HG02938 (cell line): ENCODE data around the gene C7orf25.
A peak's percentile ranks its signal among the peaks of the same experiment; 100 is the strongest.

ENCODE experiments used
- ATAC-seq: cut with Tn5 transposase; IDR thresholded peaks from one replicate; pipeline ENCODE4 v1.9.1; 2021; ENCODE audit warnings: mild to moderate bottlenecking, moderate library complexity; ENCODE audit not compliant: unreplicated experiment

C7orf25 gene

GRCh38 chr7:42911454-42912447 lies at the start of gene C7orf25:
TSS of gene C7orf25 (minus strand) at chr7:42912070. CDS start at chr7:42910900, 1,170 bp downstream.
- ATAC-seq = peak; percentile 82

GRCh38 chr7:42961170-42961569 lies 49.3 kb upstream of the C7orf25 start:
- ATAC-seq = no peak

GRCh38 chr7:42960762-42961161 lies 48.9 kb upstream of the C7orf25 start:
- no peak for ATAC-seq

DNA sequence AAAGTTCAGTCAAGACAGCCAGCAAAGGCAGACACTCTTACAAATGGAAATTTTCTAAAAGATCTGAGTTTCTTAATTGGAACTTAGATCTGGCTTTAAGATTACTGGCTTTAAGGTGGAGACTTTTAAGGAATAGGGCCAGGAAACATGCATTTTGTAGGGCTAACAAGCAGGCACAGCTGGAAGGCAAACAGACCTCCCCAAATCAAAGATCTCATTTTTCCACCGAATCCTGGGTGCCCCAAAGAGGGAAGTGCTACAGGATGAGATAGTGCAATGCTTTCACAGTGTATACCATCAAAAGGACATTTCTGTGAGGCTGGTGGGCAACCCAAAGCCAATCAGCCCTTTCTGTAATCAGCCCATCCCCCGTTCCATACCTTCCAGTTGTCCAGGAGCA lies 47.7 kb upstream of the C7orf25 start:
- no peak for ATAC-seq

DNA sequence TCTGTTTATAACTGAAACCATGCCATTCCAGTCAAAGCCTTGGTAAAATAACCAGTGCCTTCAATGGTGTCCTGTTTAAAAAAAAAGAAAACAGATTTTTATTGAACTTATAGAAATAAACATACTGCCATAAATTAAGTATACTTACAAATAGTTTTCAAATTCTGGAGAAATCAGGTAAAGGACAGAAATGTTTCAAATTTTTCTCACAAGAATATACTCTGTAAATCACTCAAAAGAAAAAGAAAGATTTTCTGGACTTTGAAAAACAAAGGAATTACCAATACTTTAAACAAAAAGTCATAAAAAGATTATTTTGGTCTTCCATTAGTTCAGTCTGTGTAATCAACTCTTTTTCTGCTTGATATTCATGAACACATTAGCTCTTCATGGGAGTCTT lies 44.2 kb upstream of the C7orf25 start:
- no peak for ATAC-seq

DNA sequence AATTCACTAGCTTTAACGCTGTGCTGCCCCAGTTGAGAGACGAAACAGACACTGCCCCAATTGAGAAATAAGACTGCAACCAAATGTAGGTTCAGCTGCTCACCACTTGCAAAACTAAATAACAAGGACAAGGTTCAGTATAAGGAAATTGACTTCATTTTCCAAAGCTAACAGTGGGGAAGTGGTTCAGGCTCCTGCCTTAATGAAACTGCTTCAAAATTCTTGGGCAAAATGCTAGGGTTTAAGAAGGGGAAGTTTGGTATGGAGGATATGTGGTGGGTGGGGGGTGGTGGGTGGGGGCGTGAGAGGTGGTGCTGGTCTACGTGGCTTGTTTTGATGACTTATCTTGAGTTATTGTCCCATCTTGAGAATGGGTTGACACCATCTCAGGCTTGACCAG lies 42.1 kb upstream of the C7orf25 start:
- no peak for ATAC-seq

DNA sequence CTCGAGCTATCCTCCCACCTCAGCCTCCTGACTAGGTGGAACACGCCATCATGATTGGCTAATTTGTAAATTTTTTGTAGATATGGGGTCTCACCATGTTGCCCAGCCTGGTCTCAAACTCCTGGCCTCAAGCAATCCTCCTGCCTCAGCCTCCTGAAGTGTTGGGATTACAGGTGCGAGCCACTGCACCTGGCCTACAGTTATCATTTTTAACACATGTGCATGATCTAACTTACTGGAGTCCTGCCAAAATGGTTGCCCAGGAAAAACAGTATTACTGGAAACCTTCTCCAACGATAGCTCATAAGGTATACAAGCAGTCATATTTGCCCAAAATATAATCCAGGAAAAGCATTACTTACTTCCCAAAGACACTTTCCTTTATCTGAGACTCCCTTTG lies 40.5 kb upstream of the C7orf25 start:
- ATAC-seq = no peak

DNA sequence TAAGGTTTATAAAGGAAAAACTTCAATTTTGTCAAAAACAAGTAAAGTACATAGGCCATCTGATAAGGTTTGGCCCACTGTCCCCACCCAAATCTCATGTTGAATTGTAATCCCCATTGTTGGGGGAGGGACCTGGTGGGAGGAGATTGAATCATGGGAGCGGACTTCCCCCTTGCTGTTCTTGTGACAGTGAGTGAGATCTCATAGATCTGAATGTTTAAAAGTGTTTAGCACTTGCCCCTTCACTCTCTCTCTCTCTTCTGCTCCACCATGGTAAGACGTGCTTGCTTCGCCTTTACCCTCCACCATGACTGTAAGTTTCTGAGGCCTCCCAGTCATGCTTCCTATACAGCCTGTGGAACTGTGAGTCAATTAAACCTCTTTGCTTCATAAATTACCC lies 38.5 kb upstream of the C7orf25 start:
- no peak for ATAC-seq

- ATAC-seq = no peak
Observed at GRCh38 chr7:42947521-42947920, 35.7 kb upstream of the C7orf25 start.

DNA sequence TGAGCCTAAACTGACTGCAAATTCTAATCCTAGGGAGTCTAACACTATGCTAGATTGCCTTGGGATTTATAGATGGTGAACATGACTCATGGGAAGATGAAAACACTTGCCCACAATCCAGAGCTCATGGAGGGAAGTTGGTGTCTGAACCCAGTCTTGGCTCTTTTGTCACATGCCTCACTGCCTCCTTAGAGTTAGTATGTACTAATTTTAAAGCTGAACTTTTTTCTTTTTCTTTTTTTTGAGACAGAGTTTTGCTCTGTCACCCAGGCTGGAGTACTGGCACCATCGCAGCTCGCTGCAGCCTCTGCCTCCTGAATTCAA lies 34.7 kb upstream of the C7orf25 start:
- ATAC-seq = no peak

GRCh38 chr7:42945821-42946626 lies 34.2 kb upstream of the C7orf25 start:
- peak; percentile 60 for ATAC-seq

GRCh38 chr7:42940985-42941847 lies 29.3 kb upstream of the C7orf25 start:
- no peak for ATAC-seq

- ATAC-seq = no peak
Observed at GRCh38 chr7:42939457-42940240, 27.8 kb upstream of the C7orf25 start.

GRCh38 chr7:42935861-42936260 lies 24.0 kb upstream of the C7orf25 start:
- ATAC-seq = no peak

GRCh38 chr7:42934291-42934690 lies 22.4 kb upstream of the C7orf25 start:
- no peak for ATAC-seq

GRCh38 chr7:42932811-42933591 lies 21.1 kb upstream of the C7orf25 start:
- ATAC-seq = no peak

DNA sequence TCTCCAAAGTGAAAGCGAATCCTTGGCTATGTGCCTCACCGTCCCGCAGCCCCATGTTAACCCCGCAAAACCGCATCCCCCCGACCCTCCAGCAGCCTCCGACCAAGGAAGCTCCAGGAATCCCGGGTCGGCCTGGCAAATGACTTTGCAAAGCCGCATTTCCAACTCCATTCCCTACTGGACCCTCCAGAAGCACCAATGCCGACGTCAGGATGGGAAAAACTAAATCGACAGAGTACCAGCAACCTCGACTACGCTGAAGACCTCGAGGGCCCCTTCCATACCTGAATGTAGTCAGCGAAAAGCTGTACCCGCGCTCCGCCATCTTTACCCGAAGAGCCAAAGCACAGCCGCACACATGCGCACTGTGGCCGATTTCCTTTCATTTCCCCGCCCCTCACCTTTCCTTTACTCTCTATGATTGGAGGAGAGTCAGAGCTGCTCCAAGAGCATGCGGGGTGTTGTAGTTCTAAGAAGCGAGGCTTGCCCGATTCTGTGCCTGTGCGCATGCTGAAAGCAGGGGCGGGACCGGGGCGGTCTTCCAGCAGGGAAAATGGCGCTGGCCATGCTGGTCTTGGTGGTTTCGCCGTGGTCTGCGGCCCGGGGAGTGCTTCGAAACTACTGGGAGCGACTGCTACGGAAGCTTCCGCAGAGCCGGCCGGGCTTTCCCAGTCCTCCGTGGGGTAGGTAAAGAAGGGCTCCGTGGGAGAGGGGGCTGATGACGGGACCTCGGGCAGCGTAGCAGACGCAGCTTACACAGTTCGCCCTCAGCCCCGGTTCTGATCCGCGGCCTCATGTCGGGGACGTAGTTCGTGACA lies 20.2 kb upstream of the C7orf25 start, which contains the start of the genes MRPL32 and PSMA2:
TSS of gene MRPL32 (plus strand) at position 543 of the 818 bp plus-strand sequence. CDS start at position 554, 11 bp downstream.
TSS of gene PSMA2 (minus strand) at position 341 of the 818 bp plus-strand sequence. CDS start at position 325, 16 bp downstream.
- peak; percentile 100 for ATAC-seq

DNA sequence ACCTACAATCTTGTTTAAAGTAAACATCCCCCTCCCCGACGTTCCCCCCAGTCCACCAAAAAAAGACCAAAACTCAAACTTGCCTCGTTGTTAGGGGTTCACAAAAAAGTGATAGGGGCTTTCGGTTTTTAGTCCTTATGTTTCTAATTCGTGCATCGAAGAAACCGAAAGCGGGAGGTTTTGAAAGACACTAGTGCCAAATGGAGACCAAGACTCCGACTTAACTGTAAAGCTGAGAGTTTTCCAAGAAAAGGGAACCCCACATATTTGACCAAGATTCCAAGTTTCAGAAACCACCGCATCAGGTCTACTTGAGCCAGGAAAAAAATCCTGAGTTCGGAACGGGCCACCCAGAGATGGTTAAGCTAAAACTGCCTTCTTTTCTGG lies 19.6 kb upstream of the C7orf25 start:
- no peak for ATAC-seq
